ES-I3 (cell line): ENCODE measurements around the gene AKAP14.
A peak's percentile ranks its signal among the peaks of the same experiment; 100 is the strongest.
"Not testable (repeated sequence)": the region's sequence is repeated elsewhere in the genome, so short reads cannot be mapped to it uniquely, and the experiment has no call there.

ENCODE experiments used
- H3K36me3 ChIP-seq: 2 replicates; pipeline ENCODE4 v1.6.1; 2013; ENCODE audit warnings: mild to moderate bottlenecking, low read length, control low read depth, moderate library complexity; ENCODE audit not compliant: insufficient read depth
- H3K4me1 ChIP-seq: 2 replicates; pipeline ENCODE4 v1.6.1; 2013; ENCODE audit warnings: mild to moderate bottlenecking, control low read depth, low read length; ENCODE audit not compliant: insufficient read depth
- H3K9ac ChIP-seq: 2 replicates; pipeline ENCODE4 v1.6.1; 2013; ENCODE audit warnings: low read depth, mild to moderate bottlenecking, low read length, moderate library complexity
- H3K9me3 ChIP-seq: 2 replicates; pipeline ENCODE4 v1.6.1; 2013; ENCODE audit warnings: mild to moderate bottlenecking, low read length, moderate library complexity; ENCODE audit not compliant: control insufficient read depth, insufficient read depth

Gene AKAP14

DNA sequence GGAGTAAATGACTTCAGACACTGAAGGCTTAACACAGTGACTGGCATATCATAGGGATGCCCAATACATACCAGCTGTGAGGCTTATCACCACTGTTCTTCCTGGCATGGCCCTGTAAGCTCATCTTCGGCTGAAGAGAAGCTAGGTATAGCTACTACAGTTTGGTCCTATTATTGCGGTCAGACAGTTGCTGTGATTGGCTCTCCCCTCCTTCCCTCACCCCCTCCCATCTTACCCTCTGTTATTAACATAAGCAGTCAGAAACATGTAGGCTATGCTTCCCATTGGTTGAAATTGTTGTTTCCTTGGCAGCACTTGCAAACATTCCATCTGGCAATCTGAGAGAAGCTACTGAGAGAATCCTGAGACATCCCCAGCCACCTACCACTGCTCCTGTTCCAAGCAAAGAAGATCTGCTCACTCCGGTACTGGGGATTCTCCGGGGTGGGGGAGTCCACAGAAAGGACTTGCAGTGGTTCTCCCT is at the start of gene AKAP14:
Gene AKAP14, plus strand, starts transcription at position 51 of the 484 bp plus-strand sequence. CDS start 7,331 bp downstream, outside the sequence.
- H3K9me3 ChIP-seq: no peaks in the 10 kb centered on the region
- no peaks in the 10 kb centered on the region for H3K36me3 ChIP-seq
- peaks cover 14% of the 10 kb centered on the region; the same call in 1 of the 2 replicates for H3K4me1 ChIP-seq
- H3K9ac ChIP-seq: no peak within 1 kb of the TSS

DNA sequence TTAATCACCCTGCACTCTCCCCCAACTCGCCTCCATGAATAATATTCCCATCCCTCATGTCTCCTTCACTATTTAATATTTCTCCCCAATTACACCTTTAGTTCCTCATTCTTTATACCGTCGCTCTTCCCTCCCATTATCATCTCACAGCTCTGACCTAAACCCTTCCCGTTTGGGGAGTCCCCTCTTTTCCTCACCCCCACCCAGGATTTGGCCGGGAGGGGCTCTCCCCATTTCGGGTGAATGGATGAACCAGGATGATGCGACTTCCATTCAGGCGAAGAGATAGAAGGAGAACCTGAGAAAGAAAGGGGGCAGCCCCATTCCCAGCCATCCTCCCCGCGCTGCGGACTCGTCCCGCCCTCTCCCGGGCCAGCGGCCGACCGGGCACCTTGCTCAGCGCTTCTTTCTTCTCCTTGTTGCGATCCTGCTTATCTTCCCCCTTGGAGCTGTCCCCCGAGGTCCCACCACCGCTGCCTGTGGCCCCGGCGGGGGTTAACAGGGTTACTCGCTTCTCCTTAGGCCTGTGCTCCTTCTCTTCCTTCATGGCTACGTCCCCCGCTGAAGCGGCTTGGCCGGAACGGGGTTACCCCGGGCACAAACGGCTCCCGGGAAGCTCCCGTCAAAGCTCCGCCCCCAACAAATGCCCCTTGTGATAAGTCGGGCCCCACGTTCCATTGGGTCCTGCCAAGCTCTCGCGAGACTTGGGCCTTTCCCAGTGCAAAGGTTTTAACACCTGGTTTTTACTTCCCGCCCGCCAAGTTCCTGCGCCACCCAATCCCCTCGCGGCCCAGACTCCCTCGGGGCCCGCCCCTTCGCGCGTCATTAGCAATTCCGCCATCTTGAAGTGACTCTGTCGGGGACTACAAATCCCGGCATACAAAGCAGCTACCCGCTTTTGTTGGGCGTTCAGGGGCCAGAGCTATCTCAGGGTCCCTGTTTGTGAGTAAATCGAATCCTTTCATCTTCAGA is 43.0 kb upstream of the AKAP14 start, which contains the start of gene UPF3B:
Gene UPF3B, minus strand, starts transcription at position 582 of the 972 bp plus-strand sequence. Its CDS starts 35 bp downstream, at position 547.
- H3K36me3 ChIP-seq: no peaks in the 10 kb centered on the region; the same call in 1 of the 2 replicates
- no peaks in the 10 kb centered on the region for H3K4me1 ChIP-seq
- H3K9me3 ChIP-seq: no peaks in the 10 kb centered on the region
- peak within 1 kb of the TSS; percentile 97 for H3K9ac ChIP-seq

DNA sequence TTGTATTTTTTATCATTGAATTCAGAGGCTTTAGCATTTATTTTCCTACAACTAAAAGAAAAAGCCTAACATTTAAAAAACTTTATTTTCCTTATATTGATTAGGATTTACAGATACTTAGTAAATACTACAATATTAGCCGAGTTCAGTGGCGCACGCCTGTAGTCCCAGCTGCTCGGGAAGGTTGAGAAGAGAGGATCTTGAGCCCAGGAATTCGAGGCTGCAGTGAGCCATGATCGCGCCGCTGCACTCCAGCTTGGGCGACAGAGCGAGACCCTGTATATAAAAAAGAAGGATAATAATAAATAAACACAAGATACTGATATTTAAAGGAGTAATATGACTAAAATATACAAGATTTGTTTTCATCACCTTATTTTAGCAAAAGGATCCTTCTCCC is 42.2 kb upstream of the AKAP14 start:
- no peaks in the 10 kb centered on the region for H3K9me3 ChIP-seq
- no peaks in the 10 kb centered on the region for H3K4me1 ChIP-seq
- H3K36me3 ChIP-seq: no peaks in the 10 kb centered on the region; the same call in 1 of the 2 replicates
- H3K9ac ChIP-seq: peak overlapping the region; percentile 61

DNA sequence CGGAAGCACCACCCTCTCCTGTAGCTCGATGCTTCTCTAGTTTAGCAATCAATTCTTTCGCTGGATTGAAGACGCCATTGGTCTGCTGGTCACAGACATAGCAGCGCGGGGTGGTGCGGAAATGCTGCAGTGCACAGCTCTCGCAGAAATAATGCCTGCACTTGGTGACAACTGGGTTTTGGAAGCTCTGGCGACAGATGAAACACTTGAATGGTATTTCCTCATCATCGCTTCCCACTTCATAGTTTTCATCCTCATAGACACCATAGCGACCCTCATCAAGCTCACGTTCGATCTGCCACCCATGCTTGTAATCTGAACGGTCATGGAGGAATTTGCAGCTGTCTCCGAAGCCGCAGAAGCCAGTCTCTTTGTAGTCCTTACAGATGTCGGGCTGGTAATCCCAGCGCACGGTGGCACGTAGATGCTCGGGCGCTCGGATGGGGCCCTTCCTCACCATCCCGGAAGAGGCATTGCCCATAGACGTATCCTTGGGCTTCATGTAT is 25.0 kb upstream of the AKAP14 start:
- Histone ChIP-seq H3K9me3 (no peaks in the 10 kb centered on the region), H3K36me3 (no peaks in the 10 kb centered on the region)

DNA sequence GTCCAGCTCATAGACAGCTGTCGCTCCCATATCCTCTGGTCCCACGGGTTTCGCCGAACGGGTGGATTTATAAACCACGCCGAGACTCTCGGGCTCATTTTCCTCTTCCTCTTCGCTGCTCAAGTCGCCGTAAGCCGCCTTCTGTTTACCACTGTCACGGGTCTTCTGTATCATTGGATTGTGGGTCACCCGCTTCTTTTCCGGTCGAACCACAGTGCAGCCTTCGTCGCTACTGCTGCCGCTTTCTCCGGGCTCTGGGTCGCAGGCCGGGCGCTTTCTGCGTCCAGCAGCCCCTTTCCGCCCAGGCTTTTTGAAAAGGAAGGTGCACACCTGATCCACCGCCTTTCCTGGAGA is 24.5 kb upstream of the AKAP14 start:
- H3K36me3 ChIP-seq: no peaks in the 10 kb centered on the region
- no peaks in the 10 kb centered on the region for H3K4me1 ChIP-seq
- H3K9ac ChIP-seq: peak overlapping the region; percentile 70
- no peaks in the 10 kb centered on the region for H3K9me3 ChIP-seq

More for the DNA sequence above, 25.0 kb upstream of the AKAP14 start:
- Histone ChIP-seq H3K9ac (peak overlapping the region; percentile 70), H3K4me1 (no peaks in the 10 kb centered on the region)

DNA sequence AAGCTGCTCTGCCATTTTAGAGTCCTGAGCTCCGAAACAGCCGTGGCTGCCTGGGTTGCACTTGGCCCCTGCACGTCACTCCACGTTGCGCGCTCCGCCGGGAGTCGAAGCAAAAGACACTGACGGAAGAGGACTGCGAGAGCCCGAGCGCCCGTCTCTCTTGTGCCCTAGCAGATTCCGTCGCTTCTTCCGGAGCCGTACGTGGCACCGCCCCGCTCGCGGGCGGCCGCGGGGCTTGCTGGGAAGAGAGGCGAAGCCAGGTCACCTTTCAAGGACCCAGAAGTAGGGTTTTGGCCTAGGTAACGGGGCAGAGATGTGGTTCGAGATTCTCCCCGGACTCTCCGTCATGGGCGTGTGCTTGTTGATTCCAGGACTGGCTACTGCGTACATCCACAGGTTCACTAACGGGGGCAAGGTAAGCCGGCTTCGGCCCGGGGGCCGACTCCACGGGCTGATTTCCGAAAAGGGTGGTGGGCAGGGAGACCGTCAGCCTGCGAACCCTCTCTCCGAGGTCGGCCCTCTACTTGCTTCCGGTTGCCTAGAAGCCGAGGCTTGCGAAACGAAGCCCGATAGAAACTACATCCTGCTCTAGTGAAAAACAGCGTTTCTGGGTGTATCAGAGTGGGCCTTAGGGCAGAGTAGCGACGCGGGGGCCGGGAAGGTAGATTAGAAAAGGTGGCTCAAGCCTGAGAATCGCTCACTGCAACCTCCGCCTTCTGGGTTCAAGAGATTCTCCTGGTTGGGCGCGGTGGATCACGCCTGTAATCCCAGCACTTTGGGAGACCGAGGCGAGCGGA is 23.9 kb upstream of the AKAP14 start, which contains the start of the genes NDUFA1 and RNF113A:
Gene NDUFA1, plus strand, starts transcription at position 234 of the 797 bp plus-strand sequence. Its CDS starts 80 bp downstream, at position 314.
Gene RNF113A, minus strand, starts transcription at position 135 of the 797 bp plus-strand sequence. Its CDS starts 120 bp downstream, at position 15.
- Histone ChIP-seq H3K36me3 (no peaks in the 10 kb centered on the region), H3K9me3 (no peaks in the 10 kb centered on the region), H3K4me1 (no peaks in the 10 kb centered on the region), H3K9ac (peak within 1 kb of the TSS; percentile 70)

DNA sequence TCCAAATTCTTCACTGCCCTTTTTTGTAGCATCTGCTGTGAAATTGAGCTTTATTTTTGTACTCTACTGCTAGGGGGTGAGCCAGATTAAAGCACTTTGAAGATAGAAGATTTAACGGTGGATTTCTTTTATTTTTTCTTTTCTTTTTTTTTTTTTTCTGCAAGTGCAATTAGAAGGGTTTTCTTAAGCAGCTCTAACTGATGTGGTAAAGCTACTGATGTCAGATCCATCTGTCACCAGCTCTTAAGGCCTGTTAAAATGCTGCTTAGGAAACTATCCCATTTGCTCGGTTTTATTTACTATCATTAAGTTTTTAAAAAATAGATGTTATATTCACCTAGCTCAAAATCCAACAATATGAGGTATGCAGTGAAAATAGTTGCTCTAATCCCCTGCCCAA is 17.0 kb upstream of the AKAP14 start:
- Histone ChIP-seq H3K9ac (no peak overlapping the region), H3K36me3 (no peaks in the 10 kb centered on the region), H3K9me3 (no peaks in the 10 kb centered on the region; the same call in 1 of the 2 replicates), H3K4me1 (no peaks in the 10 kb centered on the region)

DNA sequence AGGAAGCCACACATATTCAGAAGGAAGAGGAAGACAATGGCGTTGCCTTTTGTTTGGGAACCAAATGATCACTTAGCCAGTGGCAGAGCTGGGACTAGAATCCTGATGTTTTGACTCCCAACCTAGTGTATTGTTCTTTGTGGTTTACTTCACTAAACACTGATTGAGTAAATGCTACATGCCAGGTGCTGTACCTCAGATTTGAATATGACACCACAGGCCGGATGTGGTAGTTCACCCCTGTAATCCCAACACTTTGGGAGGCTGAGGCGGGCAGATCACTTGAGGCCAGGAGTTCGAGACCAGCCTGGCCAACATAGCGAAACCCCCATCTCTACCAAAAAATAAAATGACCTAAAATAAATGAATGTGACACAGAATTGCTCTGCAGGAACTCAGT is 15.6 kb upstream of the AKAP14 start:
- Histone ChIP-seq H3K9ac (no peak overlapping the region), H3K9me3 (no peaks in the 10 kb centered on the region; the same call in 1 of the 2 replicates), H3K4me1 (no peaks in the 10 kb centered on the region), H3K36me3 (no peaks in the 10 kb centered on the region)

DNA sequence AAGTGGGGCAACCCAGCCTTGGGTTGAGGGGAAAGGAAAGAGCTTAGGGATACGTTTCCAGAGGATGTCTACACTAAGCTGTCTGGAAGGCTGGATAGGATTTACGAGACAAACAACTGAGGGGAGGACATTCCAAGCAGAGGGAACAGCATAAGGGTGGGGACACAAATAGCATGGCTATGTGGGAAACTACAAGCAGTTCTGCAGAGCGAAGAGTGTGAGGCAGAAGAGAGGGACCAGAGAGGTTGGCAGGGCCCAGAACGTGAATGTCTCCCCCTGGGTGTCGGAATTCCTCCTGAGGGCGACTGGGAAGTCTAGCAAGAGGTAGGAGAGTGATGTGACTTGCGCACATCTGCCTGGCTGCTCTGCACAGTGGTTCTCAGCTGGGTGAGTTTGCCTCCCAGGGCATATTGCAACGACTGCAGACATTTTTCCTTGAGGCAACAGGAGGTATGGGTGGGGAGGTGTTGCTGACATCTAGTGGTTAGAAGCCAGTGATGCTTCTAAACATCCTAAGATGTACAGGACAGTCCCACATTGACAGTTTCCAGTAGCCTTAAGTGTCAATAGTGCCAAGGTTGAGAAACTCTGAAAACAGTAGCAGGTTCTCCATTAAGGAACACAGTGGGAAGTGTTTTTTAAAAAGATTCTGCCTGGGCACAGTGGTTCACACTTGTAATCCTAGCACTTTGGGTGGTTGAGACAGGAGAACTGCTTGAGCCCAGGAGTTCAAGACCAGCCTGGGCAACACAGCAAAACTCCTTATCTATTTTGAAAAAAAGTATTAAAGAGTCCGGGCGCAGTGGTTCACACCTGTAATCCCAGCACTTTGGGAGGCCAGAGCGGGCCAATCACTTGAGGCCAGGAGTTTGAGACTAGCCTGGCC is 14.9 kb upstream of the AKAP14 start:
- Histone ChIP-seq H3K36me3 (no peaks in the 10 kb centered on the region), H3K9ac (no peak overlapping the region), H3K9me3 (no peaks in the 10 kb centered on the region; the same call in 1 of the 2 replicates), H3K4me1 (no peaks in the 10 kb centered on the region)

DNA sequence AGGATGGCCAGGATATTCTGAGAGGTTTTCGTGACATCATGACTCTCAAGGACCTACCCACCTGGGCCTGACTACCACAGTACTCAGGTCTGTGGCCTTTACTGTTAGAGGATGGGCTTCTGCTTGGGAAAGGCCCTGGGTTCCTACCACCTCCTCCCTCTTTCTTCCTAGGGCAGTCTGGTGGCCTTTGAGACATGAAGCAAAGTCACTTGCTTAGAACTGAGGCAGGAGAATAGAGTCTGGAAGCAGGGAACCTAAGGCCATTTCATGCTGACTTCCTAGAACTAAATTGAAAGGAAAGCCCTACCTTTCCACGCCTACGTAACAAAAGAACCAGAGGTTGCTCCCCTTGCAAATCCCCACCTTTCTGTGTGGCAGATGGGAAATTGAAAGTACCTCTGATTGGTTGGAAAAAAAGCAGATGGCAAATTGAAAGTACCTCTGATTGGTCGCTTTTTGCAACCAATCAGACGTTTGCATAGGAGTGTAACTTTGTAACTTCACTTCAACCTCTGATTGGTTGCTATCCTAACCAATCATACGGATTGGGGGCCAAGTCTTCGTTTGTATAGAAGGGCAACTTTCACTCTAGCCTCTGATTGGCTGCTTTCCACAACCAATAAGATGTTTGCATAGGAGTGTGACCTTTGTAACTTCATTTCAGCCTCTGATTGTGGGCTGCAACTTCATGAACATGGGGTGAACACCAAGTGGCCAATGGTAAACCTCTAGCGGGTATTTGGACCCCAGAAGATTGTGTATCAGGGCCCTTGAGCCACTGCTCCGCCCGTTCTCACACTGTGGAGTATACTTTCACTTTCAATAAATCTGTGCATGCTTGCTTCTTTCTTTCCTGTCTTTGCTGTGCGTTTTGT is 9.9 kb upstream of the AKAP14 start:
- 0 out of 2 replicates have a peak, but pooled peaks cover 6% of the 10 kb centered on the region for H3K4me1 ChIP-seq
- H3K36me3 ChIP-seq: no peaks in the 10 kb centered on the region
- H3K9me3 ChIP-seq: no peaks in the 10 kb centered on the region; the same call in 1 of the 2 replicates
- H3K9ac ChIP-seq: no peak overlapping the region

DNA sequence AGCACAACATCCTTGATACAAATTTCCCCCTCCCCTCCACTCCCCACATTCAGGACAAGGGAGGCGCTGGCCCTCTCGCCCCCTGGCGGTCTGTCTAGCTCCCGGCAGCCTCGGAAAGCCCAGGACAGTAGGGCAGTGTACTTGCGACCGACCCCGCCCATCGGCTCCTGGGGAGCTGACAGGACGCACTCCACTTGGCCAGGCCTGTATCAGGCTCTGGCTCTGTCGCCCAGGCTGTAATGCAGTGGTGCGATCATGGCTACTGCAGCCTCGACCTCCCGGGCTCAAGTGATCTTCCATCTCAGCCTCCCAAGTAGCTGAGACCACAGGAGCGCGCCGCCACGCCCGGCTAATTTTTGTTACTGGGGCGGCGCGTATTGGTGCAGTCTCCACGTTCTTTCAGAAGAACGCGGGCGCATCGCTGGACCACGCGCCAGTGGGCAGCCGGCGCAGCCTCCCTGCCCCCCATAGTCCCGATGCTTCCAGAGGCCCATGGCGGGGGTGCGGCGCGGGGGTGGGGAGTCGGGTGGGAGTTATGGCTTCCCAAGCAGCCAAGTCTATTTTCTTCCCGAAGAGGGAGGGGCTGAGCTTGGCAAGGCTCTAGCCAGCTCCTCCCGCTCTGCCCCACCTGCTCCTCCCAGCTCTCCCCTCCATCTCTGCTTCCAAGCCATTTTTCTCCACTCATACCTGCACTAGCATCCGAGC is 7.8 kb upstream of the AKAP14 start:
- no peaks in the 10 kb centered on the region for H3K9me3 ChIP-seq
- H3K9ac ChIP-seq: peak overlapping the region; percentile 56; the same call in 1 of the 2 replicates
- peaks cover 8% of the 10 kb centered on the region; the same call in 1 of the 2 replicates for H3K4me1 ChIP-seq
- H3K36me3 ChIP-seq: no peaks in the 10 kb centered on the region

DNA sequence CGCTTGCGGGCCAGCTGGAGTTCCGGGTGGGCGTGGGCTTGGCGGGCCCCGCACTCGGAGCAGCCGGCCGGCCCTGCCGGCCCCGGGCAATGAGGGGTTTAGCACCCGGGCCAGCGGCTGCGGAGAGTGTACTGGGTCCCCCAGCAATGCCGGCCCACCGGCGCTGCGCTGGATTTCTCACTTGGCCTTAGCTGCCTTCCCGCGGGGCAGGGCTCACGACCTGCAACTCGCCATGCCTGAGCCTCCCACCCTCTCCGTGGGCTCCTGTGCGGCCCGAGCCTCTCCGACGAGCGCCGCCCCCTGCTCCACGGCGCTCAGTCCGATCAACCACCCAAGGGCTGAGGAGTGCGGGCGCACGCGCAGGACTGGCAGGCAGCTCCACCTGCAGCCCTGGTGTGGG is 5.1 kb upstream of the AKAP14 start:
- not testable (repeated sequence) for H3K36me3 ChIP-seq, H3K9ac ChIP-seq
- H3K4me1 ChIP-seq: peaks cover 10% of the 10 kb centered on the region; the same call in 1 of the 2 replicates

More for the DNA sequence above, 5.1 kb upstream of the AKAP14 start:
- not testable (repeated sequence) for H3K9me3 ChIP-seq
